GM19193 (cell line): Measurements from ENCODE around the gene RAVER2.

ENCODE experiments used
- POLR2A ChIP-seq: IDR thresholded peaks from 4 replicates; pipeline ENCODE4 v1.6.1; 2011; ENCODE audit not compliant: insufficient read depth, insufficient read length; ENCODE audit errors: extremely low read depth

RAVER2 gene

DNA sequence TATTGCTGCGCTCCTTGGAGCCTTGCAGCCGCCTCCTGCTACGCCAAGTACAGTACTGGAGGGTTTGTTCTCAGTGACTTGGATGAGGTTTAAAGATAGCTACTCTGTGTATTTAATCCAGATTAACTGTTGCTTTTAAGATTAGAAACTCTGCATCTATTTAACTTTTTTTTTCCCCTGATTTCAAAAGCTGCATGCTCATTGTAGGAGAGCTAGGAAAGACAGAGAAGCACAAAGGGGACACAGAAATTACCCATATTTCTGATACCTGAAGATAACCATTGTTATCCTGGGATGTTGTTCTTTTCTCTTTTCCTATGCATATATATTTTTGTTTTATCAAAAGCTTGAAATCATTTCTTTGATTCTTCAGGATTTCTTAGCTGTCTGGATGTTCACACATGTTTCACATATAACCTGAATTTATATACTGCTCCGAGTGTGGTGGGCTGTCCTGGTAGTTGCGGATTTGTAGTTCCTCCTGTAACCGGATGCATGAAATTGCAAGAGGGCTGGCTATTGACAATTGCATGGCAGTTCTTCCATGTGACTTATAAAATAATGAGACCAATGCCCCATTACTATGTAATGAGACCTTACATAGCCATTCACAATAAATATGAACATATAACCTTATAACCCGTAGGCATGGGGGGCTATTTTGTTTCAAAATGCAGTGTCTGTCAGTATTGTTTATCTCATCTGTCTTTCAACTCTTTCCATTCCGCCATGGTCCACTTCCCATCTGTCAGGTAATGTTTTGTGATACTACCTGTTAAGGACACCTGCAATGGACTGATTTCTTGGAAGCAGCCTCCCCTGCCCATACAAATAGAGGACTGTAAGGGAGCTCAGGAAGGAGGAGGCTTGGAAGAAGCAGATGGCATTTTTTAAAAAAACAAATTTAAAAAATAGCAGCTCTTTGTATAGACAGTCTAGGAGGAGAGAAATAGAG, 1.4 kb downstream of the RAVER2 start:
- no peak for TF ChIP-seq POLR2A

DNA sequence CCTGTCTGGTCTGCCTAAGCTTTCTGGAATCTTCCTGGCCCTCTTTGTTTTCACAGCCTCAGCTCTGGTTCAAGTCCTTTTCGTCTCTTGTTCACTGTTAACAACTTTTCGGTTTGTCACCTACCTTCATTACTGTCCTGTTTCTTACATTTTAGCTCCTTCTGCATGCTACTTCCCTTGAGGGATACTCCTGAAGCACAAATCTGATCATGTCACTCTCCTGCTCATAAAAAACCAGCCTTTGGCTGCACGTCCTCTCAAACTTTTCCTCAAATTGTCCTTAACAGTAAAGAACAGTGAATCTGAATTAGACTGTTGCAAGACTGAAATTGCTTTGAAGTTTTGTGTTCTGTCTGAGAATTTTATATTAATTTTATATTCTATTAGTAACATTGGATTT, 3.3 kb downstream of the RAVER2 start:
- no peak for TF ChIP-seq POLR2A

DNA sequence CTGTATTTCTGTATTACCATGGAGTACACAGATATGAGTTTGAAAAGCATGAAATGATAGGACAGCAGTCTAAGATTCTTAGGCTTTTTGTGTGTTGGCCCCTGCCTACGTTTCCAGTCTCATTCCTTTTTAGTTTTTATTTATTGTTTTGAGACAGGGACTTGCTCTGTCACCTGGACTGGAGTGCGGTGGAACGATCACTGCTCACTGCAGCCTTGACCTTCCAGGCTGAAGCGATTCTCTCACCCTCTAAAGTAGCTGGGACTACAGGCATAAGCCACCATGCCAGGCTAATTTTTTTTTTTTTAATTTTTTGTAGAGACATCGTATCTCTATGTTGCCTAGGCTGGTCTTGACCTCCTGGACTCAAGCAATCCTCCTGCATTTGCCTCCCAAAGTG, 3.8 kb downstream of the RAVER2 start:
- TF ChIP-seq POLR2A = no peak

DNA sequence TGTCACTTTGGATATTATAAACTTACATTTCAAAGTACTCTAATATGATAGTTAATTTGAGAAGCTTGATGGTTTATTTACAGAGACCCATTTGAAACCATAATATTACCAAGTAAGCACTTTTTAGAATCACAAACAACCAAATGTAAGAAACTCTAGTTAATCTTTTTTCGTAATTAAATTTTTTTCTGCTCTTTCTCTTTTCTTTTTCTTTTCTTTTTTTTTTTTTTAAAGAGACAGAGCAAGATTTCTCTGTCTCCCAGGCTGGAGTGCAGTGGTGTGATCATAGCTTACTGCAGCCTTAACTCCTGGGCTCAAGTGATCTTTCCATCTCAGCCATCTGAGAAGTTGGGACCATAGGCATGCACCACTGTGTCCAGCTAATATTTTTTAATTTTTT, 5.2 kb downstream of the RAVER2 start:
- no peak for TF ChIP-seq POLR2A

DNA sequence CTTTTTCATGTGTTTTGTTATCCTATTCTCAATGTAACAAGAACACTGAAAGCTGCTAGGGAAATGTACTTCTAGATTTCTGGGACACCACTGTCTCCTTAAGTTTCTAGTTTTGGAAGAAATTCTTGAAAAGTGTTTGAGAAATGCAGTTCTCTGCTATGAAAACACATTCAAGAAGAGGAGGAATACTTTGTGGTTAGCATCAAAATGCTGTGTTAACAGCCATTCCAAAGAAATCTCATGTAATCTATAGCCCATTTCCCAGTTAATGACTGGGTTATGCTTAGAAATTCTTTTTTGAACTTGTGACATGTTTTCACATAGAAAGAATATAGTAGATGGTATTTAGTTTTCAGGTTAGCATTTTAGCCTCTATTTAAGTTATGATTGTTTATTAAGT, 6.0 kb downstream of the RAVER2 start:
- no peak for TF ChIP-seq POLR2A

DNA sequence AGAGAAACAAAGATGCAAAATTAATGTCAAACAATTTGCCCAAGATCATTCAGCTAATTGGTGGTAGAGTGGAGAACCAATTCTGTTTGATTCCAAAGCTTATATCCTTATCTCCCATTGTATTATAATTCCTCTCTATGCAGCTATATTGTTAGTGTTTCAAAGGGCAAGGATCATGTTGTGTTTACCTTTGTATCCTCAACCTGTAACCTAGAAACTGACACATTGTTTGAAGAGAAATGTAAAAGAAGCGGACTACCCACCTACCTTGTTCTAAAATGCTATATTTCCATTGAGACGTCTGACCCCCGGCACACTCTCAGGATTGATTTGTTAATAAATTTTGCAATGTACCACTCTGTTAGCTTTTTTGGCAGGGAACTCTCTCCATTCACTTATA, 9.3 kb downstream of the RAVER2 start:
- no peak for TF ChIP-seq POLR2A

GRCh38 chr1:64755361-64755760, 10.5 kb downstream of the RAVER2 start:
- no peak for TF ChIP-seq POLR2A

DNA sequence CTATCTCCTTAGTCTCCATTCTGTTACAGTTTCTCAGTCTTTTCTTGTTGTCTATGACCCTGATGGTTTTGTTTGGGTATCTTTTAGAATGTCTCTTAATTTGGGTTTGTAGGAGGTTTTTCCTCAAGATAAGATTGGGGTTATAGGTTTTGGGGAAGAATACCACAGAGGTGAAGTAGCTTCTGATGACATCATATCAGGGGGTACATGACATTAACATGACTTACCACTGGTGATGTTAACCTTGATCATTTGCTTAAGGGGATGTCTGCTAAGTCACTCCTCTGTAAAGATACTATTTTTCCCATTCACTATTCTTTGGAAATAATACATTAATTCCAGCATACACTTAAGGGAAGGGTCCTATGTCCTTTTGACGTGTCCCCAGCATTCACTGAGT, 11.9 kb downstream of the RAVER2 start:
- no peak for TF ChIP-seq POLR2A

DNA sequence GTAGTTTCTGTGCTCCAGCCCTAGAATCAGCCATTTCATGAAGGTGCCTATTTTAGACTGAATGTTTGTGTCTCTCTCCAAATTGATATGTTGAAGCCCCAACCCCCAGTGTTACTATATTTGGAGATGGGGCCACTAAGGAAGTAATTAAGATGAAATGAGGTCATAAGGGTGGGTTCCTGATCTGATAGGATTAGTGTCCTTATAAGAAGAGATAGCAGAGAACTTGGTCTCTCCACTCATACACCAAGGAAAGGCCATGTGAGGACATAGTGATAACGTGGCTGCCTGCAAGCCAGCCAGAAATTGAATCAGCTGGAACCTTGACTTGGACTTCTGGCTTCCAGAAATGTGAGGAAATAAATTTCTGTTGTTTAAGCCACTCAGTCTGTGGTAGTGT, 12.3 kb downstream of the RAVER2 start:
- no peak for TF ChIP-seq POLR2A

- no peak for TF ChIP-seq POLR2A
Observed at GRCh38 chr1:64758233-64758632, 13.4 kb downstream of the RAVER2 start.

DNA sequence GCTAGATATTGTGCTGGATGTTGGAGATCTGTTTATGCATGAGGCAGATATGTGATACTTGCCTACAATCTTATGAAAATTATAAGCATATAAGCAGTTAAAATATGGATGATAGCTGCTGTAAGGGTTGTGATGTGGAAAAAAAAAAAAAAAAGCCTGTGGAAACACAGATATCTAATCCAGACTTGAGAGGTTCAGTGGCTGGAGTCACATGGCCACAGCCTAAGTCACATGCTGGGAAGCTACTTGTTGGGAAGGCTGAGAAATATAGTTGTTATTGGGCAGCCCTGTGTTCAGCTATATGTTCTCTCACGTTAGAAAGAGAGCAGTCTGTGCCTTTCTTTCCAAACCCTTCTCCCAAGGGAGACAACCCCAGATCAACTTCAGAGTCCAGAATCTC, 15.1 kb downstream of the RAVER2 start:
- no peak for TF ChIP-seq POLR2A

DNA sequence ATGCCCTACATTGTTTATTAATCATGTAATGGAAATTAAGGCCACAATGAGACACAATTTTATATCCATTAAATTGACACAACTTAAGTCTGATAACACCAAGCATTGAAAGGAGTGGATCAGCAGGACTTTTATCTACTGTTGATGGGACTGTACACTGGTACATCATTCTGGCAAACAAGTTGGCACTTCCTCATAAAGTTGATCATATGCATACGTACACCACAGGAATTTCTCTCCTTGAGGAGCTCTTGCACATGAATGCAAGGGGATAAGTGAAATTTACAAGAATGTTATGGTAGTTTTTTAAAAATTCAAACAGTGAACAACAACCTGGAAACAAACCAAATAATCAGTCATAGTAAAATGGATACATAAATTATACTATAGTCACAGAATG, 20.1 kb downstream of the RAVER2 start:
- no peak for TF ChIP-seq POLR2A

DNA sequence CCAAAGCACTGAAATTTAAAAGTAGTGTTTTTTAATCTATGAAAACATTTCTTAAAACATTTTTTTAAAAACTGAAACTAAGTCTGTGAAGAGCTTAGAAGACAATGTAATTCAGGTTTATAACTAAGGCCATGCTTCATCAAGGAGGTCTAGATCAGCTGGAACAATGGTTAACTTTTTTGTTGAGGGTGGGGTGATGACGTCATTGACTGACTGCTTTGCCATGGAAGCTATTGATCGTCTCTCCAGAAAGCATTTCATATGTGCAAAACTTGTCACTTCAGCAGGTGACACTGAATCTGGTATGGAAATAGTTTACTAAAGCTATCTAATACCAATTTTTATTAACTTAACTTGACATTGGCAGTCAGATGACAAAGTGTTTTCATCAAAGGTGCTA, 21.0 kb downstream of the RAVER2 start:
- no peak for TF ChIP-seq POLR2A

GRCh38 chr1:64766429-64766828, 21.6 kb downstream of the RAVER2 start:
- TF ChIP-seq POLR2A = no peak

DNA sequence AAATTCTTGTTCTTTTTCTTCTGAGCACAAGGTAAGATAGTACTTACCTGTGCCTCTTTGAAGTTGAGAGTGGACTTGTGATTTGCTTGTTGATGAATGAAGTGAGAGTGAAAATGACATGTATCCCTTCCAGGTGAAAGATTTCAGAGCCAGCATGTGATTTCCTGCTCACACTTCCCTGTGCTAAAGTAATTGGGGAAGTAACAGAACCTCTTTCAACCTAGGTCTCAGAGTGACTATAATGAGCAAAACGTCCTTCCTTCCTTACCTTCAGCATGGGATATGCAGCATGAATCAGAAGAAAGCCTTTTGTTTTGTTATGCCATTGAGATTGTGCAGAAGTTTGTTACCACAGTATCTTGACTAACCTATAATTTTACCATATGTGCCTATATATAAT, 24.6 kb downstream of the RAVER2 start:
- TF ChIP-seq POLR2A = no peak

GRCh38 chr1:64769971-64770370, 25.1 kb downstream of the RAVER2 start:
- TF ChIP-seq POLR2A = no peak

- TF ChIP-seq POLR2A = no peak
Observed at GRCh38 chr1:64775113-64775512, 30.2 kb downstream of the RAVER2 start.

DNA sequence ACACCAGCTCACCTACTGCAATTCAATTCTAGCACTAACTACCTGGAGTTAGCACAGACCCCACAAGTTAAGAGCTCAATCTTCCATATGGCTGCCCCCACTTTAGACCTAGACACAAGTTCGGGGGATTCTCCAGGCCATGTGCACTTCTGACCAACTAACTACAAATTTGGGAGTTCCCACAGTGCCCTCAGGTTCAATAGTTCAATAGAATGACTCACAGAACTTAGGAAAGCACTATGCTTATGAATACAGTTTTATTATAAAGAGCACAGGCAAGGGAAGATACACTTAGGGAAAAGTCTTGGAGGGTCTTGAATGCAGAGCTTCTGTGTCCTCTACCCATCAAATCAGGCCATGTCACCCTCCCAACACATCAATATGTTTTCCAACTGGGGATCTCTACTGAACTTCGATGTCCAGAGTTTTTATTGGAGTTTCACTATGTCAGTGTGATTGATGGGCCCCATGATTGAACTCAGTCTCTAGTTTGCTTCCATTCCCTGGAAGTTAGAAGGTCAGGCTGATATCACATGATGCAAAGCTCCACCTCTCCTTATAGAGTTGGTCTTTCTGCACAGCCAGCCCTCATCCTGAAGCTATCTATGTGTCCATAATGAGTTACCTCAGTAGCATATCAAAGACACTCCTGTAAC, 46.1 kb downstream of the RAVER2 start:
- TF ChIP-seq POLR2A = no peak
